Kidney (tissue), 14 donors: ENCODE measurements around the gene AKAP13. TPM values are rescaled to one million over a fixed set of nuclear protein-coding genes. Genes with fewer than 3 reads are reported as not detected.

Source experiments
- DNase-seq, 5 donors: peaks; one replicate each; pipeline ENCODE4 v3.0.0-alpha.2; 2013 to 2020
- FAIRE-seq: peaks from 2 replicates; lab custom pipeline; 2012; peaks lifted over from hg19 to GRCh38; lab: Jason Lieb, UNC
- H3K27ac ChIP-seq, 2 donors: one replicate each; pipeline ENCODE4 v1.7.0; 2013; ENCODE audit warnings: low read depth in 2 of 2, low read length in 2 of 2, inconsistent platforms in 1 of 2
- H3K27me3 ChIP-seq: one replicate; pipeline ENCODE4 v1.7.1; 2013; ENCODE audit warnings: low read length, inconsistent platforms; ENCODE audit not compliant: control insufficient read depth, insufficient read depth
- H3K36me3 ChIP-seq, 3 donors: one replicate each; pipeline versions ENCODE4 v1.7.0 to v1.7.1; 2013; ENCODE audit warnings: low read length in 3 of 3, control low read depth in 1 of 3, inconsistent platforms in 1 of 3; ENCODE audit not compliant: insufficient read depth in 3 of 3, control insufficient read depth in 2 of 3
- H3K4me1 ChIP-seq, 3 donors: one replicate each; pipeline versions ENCODE4 v1.7.0 to v1.7.1; 2013; ENCODE audit warnings: low read length in 3 of 3, inconsistent platforms in 1 of 3, low read depth in 1 of 3; ENCODE audit not compliant: control insufficient read depth in 2 of 3, insufficient read depth in 2 of 3
- H3K4me3 ChIP-seq, 3 donors: one replicate each; pipeline versions ENCODE4 v1.7.0 to v1.8.1; 2013; ENCODE audit warnings: low read length in 3 of 3, control low read depth in 1 of 3, inconsistent platforms in 1 of 3
- H3K9ac ChIP-seq, 3 donors: one replicate each; pipeline versions ENCODE4 v1.7.0 to v1.7.1; 2013; ENCODE audit warnings: low read length in 3 of 3, control low read depth in 1 of 3, inconsistent platforms in 1 of 3
- H3K9me3 ChIP-seq, 3 donors: one replicate each; pipeline versions ENCODE4 v1.7.0 to v1.7.1; 2013; ENCODE audit warnings: low read length in 3 of 3, control low read depth in 1 of 3, inconsistent platforms in 1 of 3; ENCODE audit not compliant: control insufficient read depth in 2 of 3, insufficient read depth in 1 of 3
- intact Hi-C: fragments of 100-400 bp; cut with DNase I; formaldehyde crosslinking; loops from one replicate; pipeline ENCODE4 v1.11.1; 2022
- polyA plus RNA-seq: library from polyadenylated mRNA; stranded (reverse); fragments of 350-450 nt; fragmentation: Illumina TruSeq; extraction: RNeasy Lipid Tissue Mini Kit (QIAGEN cat#74804); gene quantifications from one replicate; pipeline ENCODE4 v1.2.3, GENCODE V29; 2014; ENCODE audit warnings: low read depth, low replicate concordance; ENCODE audit not compliant: insufficient read depth
- total RNA-seq: library from RNA; stranded (reverse); fragmentation: NEBNext Ultra II Directional; extraction: Animal tissue kit (Norgen Biotek cat#: 25700); gene quantifications from one replicate; pipeline ENCODE4 v1.2.1, GENCODE V29; 2021
- TF ChIP-seq, protein P1 (sequence below): IDR thresholded peaks from 3 replicates; pipeline ENCODE4 v1.5.1; 2012; ENCODE audit warnings: mild to moderate bottlenecking, moderate library complexity, borderline replicate concordance; ENCODE audit not compliant: insufficient read depth; ENCODE audit errors: extremely low read depth
- donor health status: control.
- donor health status: control.
- donor health status: control.
- donor health status: control.
- donor health status: control.
- donor health status: DM: yes; HTN: yes; CAD: no.
- donor health status: Normal renal cell carcinoma (clear cell type).

The AKAP13 gene
- total and polyA plus RNA-seq, 2 donors from 2014 or later = 18.8 to 174 TPM

DNA sequence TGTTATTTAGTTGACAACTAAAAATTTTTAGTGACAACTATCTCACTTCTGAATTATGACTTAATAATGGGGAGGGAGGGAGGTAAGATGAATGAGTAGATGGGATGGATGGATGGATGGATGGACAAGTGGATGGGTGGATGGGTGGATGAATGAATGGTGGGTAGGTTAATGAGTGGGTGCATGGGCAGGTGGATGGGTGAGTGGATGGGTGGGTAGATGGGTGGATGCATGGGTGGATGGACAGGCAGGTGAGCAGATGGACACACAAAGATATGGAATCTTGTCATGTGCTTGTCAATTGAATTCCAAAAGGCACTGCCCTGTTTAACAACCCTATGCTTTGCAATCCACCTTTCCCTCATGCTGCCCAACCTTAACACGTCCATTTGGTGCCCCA, 372.9 kb downstream of the AKAP13 start:
- intact Hi-C loops = no loop called here
- H3K9ac ChIP-seq = no peak overlapping the region
- no peak for FAIRE-seq
- no peak overlapping the region for H3K4me3 ChIP-seq
- H3K9me3 ChIP-seq = no peaks in the 10 kb centered on the region
- H3K27me3 ChIP-seq = no peaks in the 10 kb centered on the region
- peaks cover 0 to 11% (median 10%) of the 10 kb centered on the region in 3 donors for H3K4me1 ChIP-seq
- no peak overlapping the region for H3K27ac ChIP-seq
- peak in 2 of 5 donors; percentile 14 to 16 for DNase-seq
- H3K36me3 ChIP-seq = peaks cover 0 to 4% (median 0%) of the 10 kb centered on the region in 3 donors
- TF ChIP-seq, protein P1, sequence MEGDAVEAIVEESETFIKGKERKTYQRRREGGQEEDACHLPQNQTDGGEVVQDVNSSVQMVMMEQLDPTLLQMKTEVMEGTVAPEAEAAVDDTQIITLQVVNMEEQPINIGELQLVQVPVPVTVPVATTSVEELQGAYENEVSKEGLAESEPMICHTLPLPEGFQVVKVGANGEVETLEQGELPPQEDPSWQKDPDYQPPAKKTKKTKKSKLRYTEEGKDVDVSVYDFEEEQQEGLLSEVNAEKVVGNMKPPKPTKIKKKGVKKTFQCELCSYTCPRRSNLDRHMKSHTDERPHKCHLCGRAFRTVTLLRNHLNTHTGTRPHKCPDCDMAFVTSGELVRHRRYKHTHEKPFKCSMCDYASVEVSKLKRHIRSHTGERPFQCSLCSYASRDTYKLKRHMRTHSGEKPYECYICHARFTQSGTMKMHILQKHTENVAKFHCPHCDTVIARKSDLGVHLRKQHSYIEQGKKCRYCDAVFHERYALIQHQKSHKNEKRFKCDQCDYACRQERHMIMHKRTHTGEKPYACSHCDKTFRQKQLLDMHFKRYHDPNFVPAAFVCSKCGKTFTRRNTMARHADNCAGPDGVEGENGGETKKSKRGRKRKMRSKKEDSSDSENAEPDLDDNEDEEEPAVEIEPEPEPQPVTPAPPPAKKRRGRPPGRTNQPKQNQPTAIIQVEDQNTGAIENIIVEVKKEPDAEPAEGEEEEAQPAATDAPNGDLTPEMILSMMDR = no peak

DNA sequence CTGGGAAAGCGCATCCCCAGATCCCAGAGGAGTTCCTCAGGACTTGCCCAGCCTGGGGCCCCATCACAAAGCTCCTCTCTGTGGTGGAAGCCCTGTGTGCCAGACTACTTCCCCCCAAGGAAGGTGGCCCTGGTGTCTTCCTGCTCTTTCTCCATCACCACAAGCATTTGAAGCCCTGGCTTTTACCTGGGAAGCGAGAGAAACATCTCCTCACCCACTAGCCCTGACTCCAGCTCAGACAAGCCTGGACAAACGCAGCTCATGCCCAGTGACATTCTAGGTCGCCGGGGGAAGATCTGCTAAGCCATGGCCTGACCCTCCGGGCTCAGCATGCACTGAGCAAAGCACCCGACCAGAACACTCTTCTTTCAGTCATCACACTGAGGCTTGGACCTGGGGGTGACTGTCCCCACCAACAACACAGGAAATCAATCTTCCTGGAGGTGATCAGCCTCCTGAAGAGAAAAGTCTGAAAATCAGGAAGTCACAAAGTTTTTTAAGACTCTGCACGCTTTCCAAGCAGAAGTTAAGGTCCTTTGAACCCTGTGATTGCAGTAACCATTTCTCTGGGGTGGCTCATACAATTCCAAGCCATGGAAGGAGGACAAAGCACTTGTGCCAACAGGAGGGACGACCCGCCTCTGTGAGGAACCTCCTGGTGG, 373.5 kb downstream of the AKAP13 start:
- H3K27ac ChIP-seq = no peak overlapping the region
- intact Hi-C loops = no loop called here
- TF ChIP-seq, protein P1 = no peak

GRCh38 chr15:85754989-85755388, 374.6 kb downstream of the AKAP13 start:
- H3K4me1 ChIP-seq = peaks cover 0 to 11% (median 10%) of the 10 kb centered on the region in 3 donors
- no peaks in the 10 kb centered on the region for H3K9me3 ChIP-seq
- H3K27me3 ChIP-seq = no peaks in the 10 kb centered on the region
- TF ChIP-seq, protein P1 = no peak
- intact Hi-C loops = no loop called here
- H3K4me3 ChIP-seq = no peak overlapping the region
- peak in 2 of 5 donors; percentile 33 to 64 for DNase-seq
- H3K9ac ChIP-seq = no peak overlapping the region
- no peak overlapping the region for H3K27ac ChIP-seq
- peaks cover 0 to 4% (median 0%) of the 10 kb centered on the region in 3 donors for H3K36me3 ChIP-seq
- no peak for FAIRE-seq

More for the DNA sequence above, 373.5 kb downstream of the AKAP13 start:
- Histone ChIP-seq H3K27me3 (no peaks in the 10 kb centered on the region), H3K4me1 (peaks cover 0 to 11% (median 10%) of the 10 kb centered on the region in 3 donors), H3K9ac (no peak overlapping the region), H3K9me3 (no peaks in the 10 kb centered on the region), H3K4me3 (no peak overlapping the region), H3K36me3 (peaks cover 0 to 4% (median 0%) of the 10 kb centered on the region in 3 donors)
- FAIRE-seq (no peak), DNase-seq (peak in 2 of 5 donors; percentile 26 to 45)
